Measurements from ENCODE around the gene LCN9. TPM values are rescaled to one million over a fixed set of nuclear protein-coding genes. Genes with fewer than 3 reads are reported as not detected.

LCN9 gene
- total RNA-seq, 2 experiments from 2014 or later: not detected

DNA sequence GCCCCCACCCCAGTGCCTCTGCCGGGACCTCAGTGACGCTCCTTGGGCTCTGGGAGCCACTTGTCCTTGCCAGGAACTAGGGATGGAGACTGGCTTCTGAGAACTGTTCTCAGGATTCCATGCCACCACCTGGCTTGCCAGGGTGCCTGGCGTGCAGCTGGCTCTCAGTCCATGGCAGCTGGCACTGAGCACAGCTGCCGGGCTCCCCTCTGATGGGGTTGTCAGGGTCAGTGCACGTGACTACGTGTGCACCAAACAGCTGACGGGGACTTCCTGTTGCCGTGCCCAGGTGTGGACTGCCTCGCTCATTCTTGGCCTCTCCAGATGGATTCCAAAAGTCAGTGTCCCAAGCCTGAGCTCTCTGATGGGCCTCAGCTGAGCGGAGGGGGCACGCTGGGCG is 48.3 kb downstream of the LCN9 start:
- no peaks in the 10 kb centered on the region for H3K4me1 Mint-ChIP-seq (ENCODE audit: low read depth)
- H3K4me3 Mint-ChIP-seq: no peak overlapping the region
- H3K9me3 Mint-ChIP-seq: no peaks in the 10 kb centered on the region
- H3K36me3 Mint-ChIP-seq: no peaks in the 10 kb centered on the region
- POLR2A ChIA-PET: no interaction called here
- no peak for DNase-seq
- H3K27ac Mint-ChIP-seq: no peak overlapping the region
- peaks cover 22% of the 10 kb centered on the region for H3K27me3 Mint-ChIP-seq
- intact Hi-C loops (cut with micrococcal nuclease): no loop called here
- CTCF ChIA-PET: no interaction called here

DNA sequence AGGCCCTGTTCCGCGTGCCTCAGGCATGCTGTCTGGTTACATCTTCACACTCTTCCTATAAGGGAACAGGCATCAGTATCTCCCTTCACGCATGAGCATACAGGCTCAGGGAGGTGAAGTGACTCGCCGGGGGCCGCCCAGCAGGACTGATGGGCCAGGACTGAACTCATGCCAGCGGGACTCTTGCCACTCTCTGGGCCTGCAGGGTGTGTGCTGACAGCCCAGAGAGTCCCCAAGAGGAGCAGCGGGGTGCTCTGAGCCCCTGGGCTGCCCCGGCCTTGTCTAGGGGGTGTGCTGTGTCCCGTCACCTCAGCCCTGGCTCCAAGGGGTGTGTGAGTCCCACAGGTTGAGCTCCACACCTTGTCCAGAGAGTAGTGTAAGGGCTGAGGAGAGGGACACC is 48.8 kb downstream of the LCN9 start:
- no peak overlapping the region for H3K27ac Mint-ChIP-seq
- no peak for DNase-seq
- H3K27me3 Mint-ChIP-seq: peaks cover 27% of the 10 kb centered on the region
- intact Hi-C loops (cut with micrococcal nuclease): no loop called here
- ChIA-PET POLR2A (no interaction called here), CTCF (no interaction called here)
- H3K4me1 Mint-ChIP-seq (ENCODE audit: low read depth): no peaks in the 10 kb centered on the region
- H3K36me3 Mint-ChIP-seq: no peaks in the 10 kb centered on the region
- no peak overlapping the region for H3K4me3 Mint-ChIP-seq
- H3K9me3 Mint-ChIP-seq: no peaks in the 10 kb centered on the region

DNA sequence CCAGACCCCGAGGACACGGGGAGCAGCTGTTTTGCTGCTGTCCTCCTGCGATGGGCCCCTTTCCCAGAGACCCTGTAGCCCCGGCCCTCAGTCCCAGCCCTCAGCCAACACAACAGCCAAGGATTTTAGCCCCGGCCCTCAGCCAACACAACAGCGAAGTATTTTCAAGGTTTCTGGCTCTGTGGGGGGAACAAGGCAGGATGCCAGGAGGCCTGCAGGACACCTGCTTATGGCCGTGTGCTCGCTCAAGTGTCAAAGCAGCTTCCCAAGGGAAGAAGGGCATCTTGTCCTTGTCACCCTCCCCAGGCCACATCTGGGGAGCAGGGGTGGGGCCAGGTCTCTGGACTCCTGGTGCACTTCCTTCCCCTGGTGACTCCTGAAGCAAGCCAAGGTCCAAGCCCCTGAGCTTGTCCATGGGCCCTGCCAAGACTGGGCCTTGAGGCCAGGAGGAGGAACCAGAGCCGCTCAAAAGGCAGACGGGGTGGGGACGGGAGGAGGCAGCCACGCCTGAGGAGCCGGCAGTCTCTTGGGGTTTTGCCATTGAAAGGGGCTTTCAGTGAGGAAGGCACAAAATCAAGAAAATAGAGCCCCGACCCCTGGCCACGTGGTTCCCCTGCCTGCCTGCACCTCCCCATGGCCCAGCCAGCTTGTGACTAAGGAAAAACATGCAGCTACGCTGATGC is 49.6 kb downstream of the LCN9 start:
- H3K27ac Mint-ChIP-seq: no peak overlapping the region
- no peaks in the 10 kb centered on the region for H3K36me3 Mint-ChIP-seq
- CTCF ChIA-PET: no interaction called here
- peaks cover 30% of the 10 kb centered on the region for H3K27me3 Mint-ChIP-seq
- POLR2A ChIA-PET: no interaction called here
- no peaks in the 10 kb centered on the region for H3K9me3 Mint-ChIP-seq
- intact Hi-C loops (cut with micrococcal nuclease): no loop called here
- no peak for DNase-seq
- no peaks in the 10 kb centered on the region for H3K4me1 Mint-ChIP-seq (ENCODE audit: low read depth)
- no peak overlapping the region for H3K4me3 Mint-ChIP-seq

DNA sequence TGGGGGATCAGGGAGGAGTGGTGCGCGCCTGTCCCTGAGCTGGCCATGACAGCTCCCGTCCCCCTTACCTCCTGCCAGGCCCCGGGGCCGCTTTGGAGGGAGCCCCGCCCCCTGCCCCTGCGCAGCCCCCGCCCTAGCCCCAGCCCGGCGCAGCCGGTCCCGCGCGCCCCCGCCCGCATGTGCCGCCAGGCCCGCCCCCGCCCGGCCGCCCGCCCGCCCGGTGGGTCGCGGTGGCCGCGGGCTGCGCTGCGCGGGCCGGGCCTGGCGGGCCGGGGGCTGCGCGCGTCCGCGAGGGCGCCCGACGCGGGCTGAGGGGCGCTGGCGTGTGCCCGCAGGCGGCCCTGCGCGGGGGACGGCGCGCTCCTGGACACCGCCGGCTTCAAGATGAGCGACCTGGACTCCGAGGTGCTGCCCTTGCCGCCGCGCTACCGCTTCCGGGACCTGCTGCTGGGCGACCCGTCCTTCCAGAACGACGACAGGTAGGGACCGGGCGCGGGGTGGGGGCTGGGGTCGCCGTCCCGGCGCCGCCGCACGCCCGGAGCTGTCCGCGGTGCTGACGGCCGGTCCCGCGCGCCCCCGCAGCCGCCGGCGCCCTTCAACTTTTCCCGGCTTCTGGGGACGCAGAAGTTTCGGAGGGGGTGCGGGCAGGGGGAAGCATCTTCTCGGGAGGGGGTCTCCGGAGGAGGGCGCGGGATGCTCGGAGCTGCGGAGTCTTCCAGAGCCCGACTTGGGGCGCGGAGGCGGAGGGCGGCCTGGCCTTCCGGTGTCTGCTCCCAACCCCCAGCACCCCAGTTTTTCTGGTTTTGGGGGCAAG is 51.3 kb downstream of the LCN9 start:
- no peak overlapping the region for H3K27ac Mint-ChIP-seq
- no peak for DNase-seq
- CTCF ChIA-PET: no interaction called here
- H3K4me3 Mint-ChIP-seq: no peak overlapping the region
- H3K27me3 Mint-ChIP-seq: peaks cover 32% of the 10 kb centered on the region
- H3K36me3 Mint-ChIP-seq: no peaks in the 10 kb centered on the region
- POLR2A ChIA-PET: no interaction called here
- intact Hi-C loops (cut with micrococcal nuclease): no loop called here
- no peaks in the 10 kb centered on the region for H3K4me1 Mint-ChIP-seq (ENCODE audit: low read depth)
- no peaks in the 10 kb centered on the region for H3K9me3 Mint-ChIP-seq

DNA sequence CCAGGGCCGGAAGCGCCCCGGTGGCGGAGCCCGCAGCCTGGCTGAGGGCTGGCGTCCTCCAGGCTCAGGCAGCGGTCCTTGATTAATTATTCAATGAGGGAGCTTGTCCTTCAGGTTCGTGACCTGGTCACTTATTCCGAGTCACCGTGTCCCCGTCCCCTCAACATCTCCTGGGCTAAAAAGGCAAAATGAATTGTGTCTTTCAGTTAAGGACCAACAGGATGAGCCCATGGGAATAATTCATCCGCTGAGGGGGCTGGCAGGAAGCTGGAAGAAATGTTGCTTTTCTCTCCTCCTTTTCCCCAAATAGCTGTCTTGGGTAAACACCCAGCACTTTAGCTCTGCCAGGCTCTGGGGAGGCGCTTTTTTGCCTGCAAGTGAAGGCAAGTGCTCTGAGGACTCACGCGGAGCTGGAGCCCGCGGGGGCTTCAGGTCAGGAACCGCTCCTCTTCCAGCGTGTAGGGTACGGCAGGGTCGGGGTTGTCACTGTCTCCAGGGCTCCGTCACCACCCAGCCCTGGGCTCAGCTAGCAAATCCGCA is 52.0 kb downstream of the LCN9 start:
- peaks cover 32% of the 10 kb centered on the region for H3K27me3 Mint-ChIP-seq
- intact Hi-C loops (cut with micrococcal nuclease): no loop called here
- ChIA-PET POLR2A (no interaction called here), CTCF (no interaction called here)
- no peaks in the 10 kb centered on the region for H3K4me1 Mint-ChIP-seq (ENCODE audit: low read depth)
- no peak overlapping the region for H3K4me3 Mint-ChIP-seq
- no peaks in the 10 kb centered on the region for H3K9me3 Mint-ChIP-seq
- DNase-seq: no peak
- H3K36me3 Mint-ChIP-seq: no peaks in the 10 kb centered on the region
- H3K27ac Mint-ChIP-seq: no peak overlapping the region

DNA sequence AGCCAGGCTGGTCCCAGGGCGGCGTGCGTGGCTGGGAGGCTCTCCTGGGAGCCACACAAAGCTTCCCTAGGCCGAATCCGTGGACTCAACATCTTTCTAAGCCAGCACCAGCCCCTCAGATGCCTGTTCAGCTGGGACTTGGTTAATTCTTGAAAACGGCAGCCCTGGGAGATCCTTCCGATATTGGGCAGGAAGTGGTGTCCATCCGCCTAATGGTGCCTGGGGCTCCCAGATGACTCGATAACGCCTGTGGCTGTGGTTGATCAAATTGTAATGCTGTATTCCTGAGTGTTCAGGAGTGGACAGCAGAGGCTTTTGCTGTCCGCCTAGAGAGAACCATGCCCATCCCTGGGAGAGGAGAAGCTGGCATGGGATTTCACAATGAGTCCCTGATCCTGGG is 52.9 kb downstream of the LCN9 start:
- no peak overlapping the region for H3K4me3 Mint-ChIP-seq
- CTCF ChIA-PET: no interaction called here
- peaks cover 32% of the 10 kb centered on the region for H3K27me3 Mint-ChIP-seq
- H3K9me3 Mint-ChIP-seq: no peaks in the 10 kb centered on the region
- H3K4me1 Mint-ChIP-seq (ENCODE audit: low read depth): no peaks in the 10 kb centered on the region
- intact Hi-C loops (cut with micrococcal nuclease): no loop called here
- no peak overlapping the region for H3K27ac Mint-ChIP-seq
- POLR2A ChIA-PET: no interaction called here
- DNase-seq: no peak
- no peaks in the 10 kb centered on the region for H3K36me3 Mint-ChIP-seq

Other genes starting within 250 kb of the LCN9 start
- 1 to 10 TPM; 3.5 to 4.9 TPM for gene PPP1R26, start 183.5 kb upstream of the LCN9 start, total RNA-seq
- gene MRPS2, start 162.6 kb upstream of the LCN9 start, total RNA-seq: 10 to 100 TPM; 42.2 to 42.7 TPM
- not detected for gene LCN1, start 141.9 kb upstream of the LCN9 start, total RNA-seq
- not detected for gene OBP2A, start 117.2 kb upstream of the LCN9 start, total RNA-seq
- not detected for gene PAEP, start 101.6 kb upstream of the LCN9 start, total RNA-seq
- not detected for gene GLT6D1, start 23.8 kb upstream of the LCN9 start, total RNA-seq
- not detected for gene SOHLH1, start 36.2 kb downstream of the LCN9 start, total RNA-seq
- not detected for gene KCNT1, start 38.9 kb downstream of the LCN9 start, total RNA-seq
- 10 to 100 TPM; 43.2 to 46.0 TPM for gene CAMSAP1, start 244.2 kb downstream of the LCN9 start, total RNA-seq